GM21786 (cell line): ENCODE data around the gene CHMP6.

Source experiments
- ATAC-seq: cut with Tn5 transposase; IDR thresholded peaks from one replicate; pipeline ENCODE4 v1.9.1; 2021; ENCODE audit not compliant: unreplicated experiment

CHMP6 gene

DNA sequence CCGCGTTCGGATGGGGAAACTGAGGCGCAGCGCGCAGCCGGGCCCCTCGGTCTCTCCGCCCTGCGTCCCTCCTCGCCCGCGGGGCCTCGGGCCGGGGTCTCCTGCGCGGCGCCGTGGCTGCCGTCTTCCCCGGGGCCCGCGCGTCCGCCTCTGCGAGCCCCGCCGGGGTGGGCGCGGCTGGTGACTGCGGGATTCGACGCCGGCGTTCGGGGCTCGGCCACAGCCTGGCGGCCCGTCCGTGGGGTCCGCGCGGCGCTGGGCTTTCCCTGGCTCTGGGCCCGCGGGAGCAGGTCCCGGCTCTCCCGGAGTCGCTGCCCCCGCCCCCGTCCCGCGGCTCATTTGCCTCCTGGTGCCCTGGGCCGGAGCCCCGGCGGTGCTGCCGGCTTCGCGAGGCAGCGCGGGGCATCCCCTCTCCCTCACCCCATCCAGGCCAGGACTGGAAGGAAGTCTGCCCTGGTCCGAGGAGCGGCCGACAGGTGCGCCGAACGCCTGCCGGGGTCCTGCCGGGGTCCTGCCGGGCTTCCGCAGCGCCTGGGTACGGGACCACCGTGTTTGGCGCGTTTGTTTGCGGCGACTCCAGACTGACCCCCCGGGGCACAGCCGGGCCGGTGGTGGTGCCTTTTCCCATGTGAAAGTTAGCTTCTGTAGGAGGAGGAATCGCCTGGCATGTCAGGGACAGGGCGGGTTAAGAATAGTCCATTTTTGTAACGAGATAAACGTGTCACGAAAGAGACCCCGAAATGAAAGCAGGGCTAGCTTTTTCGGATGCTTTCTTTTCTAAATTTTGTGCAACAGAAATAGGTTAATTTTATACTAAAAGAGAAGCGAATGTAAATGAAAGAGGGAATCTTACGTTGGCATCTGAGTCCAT, 671 bp downstream of the CHMP6 start:
- no peak for ATAC-seq

DNA sequence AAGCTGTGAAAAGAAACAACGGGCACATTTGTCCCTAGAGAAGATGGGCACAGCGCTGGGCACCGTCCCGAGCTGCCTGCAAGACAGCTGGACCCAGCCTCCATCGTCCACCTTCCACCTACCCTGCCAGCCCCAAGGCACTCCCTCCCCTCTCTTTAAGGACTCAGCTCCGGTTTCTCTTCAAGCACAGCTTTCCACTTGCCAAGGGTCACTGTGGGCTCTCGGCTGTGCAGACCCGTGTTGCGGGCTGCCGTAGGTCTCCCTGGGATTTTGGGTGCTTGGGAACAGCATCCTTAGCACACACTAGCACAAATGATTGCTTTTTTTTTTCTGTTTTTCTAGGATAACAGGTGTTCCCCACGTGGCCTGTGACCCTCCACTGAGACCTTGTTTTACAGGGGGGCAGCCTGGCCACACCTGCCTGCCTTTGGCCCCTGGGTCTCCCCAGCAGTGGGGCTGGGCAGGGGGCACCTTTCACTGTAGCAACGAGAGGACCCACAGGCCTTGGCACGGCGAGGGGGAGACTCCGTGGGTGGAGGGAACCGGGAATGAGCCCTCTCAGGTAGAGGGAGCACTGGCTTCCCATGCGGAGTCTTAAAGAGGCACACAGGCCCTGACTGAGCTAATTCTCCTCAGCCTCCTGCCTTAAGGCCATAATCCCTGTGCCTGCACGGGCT, 1.4 kb downstream of the CHMP6 start:
- ATAC-seq, result no peak

- ATAC-seq, result no peak
These were observed 3.5 kb downstream of the CHMP6 start for GRCh38 chr17:80995131-80995530.

DNA sequence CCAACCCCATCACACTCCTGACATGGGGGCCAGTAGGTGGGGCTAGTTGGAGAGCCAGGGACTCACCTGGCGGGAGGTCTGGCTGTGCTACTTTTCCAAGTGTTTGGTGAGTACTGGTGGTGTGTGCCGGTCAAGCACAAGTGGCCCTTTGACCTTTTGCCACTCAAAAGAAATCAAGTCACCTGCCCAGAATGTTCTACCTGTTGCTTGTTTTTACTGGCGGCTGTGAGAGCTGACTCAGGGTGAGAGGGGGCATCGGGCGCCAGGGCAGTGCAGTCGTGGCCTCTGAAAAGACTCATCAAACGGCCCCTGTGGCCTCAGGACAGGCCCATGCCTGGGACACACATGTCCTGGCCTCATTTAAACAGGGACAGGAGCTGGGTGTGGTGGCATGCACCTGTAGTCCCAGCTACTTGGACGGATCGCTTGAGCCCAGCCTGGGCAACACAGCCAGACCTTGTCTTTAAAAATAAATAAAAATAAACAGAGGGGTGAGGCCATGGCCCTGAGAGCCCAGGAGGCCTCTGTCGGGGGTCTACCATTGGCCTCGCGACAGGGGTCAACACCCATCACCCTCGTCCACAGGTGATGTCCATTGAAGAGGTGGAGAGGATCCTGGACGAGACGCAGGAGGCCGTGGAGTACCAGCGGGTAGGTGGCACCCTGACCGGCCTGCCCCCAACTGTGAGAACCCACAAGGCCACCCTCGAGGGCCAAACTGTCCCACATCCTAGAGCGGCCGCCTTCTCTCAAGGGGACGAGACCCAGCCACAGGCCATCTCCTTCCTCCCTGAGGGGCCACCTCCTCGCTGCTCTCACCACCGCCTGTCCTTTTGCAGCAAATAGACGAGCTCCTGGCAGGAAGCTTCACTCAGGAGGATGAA, 5.0 kb downstream of the CHMP6 start:
- no peak for ATAC-seq

GRCh38 chr17:80997424-80998117, 5.9 kb downstream of the CHMP6 start:
- ATAC-seq, result no peak

- no peak for ATAC-seq
These were observed 6.6 kb downstream of the CHMP6 start for GRCh38 chr17:80998118-80998747.

DNA sequence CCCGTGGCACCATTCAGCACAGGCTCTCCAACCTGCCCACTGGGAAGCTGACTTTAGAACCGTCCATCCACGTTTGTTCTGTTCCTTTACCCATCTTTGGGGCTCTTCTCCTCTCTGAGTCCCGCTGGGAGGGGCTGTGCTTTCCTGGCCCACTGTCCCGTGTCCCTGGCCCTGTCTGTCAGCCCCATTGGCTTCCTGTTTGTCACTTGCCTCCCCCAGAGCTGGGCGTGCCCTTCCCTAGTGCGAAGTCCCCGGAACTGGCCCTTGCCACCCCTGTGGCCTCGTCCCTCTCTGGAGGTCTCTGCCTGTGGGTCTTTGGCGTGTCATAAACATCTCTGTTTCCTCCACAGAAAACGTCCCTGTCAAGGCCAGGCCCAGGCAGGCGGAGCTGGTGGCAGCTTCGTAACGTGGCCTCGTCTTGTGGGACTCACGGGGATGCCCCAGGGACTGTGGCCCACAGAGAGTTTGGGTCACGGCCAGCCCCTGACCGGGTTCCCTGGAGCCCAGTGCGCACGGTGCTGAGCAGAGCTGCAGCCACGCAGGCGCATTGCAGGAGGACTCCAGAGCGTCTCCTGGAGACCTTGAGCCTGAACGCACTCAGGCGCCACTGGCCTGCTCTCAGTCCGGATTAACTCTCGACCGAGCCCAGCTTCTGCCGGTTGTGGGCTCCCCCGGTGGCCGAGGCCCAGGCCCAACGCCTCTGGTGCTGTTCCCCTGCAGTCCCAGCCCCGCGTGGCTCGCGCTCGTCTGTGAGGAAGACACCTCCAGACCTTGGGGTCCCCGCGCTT, 7.3 kb downstream of the CHMP6 start:
- ATAC-seq, result no peak

GRCh38 chr17:80999536-81000333, 8.1 kb downstream of the CHMP6 start:
- ATAC-seq, result no peak

DNA sequence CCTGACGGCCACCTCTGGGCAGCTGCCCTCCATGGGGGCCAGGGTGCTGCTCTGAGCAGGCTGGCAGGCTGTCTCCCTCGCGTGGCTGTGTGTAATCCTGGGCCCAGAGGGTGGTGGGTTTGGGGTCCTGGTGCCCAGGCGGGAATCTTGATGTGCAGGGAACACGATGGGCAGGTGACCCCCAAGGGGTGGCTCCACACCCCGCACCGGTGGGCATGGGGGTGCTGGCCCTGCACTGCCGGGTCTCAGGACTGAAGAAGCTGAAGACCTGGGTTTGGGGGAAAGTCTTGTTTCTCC, 8.6 kb downstream of the CHMP6 start:
- ATAC-seq, result no peak

GRCh38 chr17:81000631-81001357, 9.2 kb downstream of the CHMP6 start:
- no peak for ATAC-seq

- ATAC-seq, result no peak
These were observed 10.4 kb downstream of the CHMP6 start for GRCh38 chr17:81002013-81002384.

- ATAC-seq, result no peak
These were observed 11.0 kb downstream of the CHMP6 start for GRCh38 chr17:81002409-81003361.

GRCh38 chr17:81003711-81004475, 12.3 kb downstream of the CHMP6 start:
- ATAC-seq, result no peak

GRCh38 chr17:81006891-81007290, 15.2 kb downstream of the CHMP6 start:
- ATAC-seq, result no peak

- ATAC-seq, result no peak
These were observed 16.5 kb downstream of the CHMP6 start for GRCh38 chr17:81008140-81008539.

- no peak for ATAC-seq
These were observed 17.5 kb downstream of the CHMP6 start for GRCh38 chr17:81009136-81009535.

DNA sequence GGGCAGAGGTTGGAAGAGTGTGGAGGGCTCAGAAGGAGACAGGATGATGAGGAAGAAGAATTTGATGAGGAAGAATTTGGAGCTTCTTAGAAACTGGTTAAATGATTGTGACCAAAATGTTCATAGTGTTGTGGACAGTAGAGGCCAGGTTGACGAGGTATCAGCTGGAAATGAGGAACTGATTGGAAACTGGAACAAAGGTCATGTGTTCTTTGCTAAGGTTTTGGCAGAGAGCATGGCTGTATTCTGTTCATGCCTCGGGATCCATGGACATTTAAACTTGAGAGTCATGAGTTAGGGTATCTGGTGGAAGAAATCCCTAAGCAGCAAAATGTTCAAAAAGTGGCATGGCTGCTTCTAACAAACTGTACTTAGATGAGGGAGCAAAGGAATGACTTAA, 19.3 kb downstream of the CHMP6 start:
- no peak for ATAC-seq
